Measurements from ENCODE around the gene AGAP5. TPM values are rescaled to one million over a fixed set of nuclear protein-coding genes. Genes with fewer than 3 reads are reported as not detected.
A peak's percentile ranks its signal among the peaks of the same experiment; 100 is the strongest.
"Not testable (repeated sequence)": the region's sequence is repeated elsewhere in the genome, so short reads cannot be mapped to it uniquely, and the experiment has no call there.

Gene AGAP5
- total and polyA plus RNA-seq, 2 of the 4 experiments (the other 2 are of a cell fraction): 1.8 to 4.1 TPM

- H3K9ac ChIP-seq (ENCODE audit: low read depth, low read length); H3K14ac ChIP-seq (replicated peaks; ENCODE audit: low read depth, low read length); H3K9me3 ChIP-seq (ENCODE audit: control insufficient read depth, insufficient read depth, low read length); H3K27me3 ChIP-seq (ENCODE audit: control insufficient read depth, insufficient read depth, low read length); H3K9me1 ChIP-seq (ENCODE audit: insufficient read depth, low read length); dilution Hi-C loops (cut with HindIII; ENCODE audit: low sequenced_read_pairs, unreplicated experiment); H3K4me1 ChIP-seq (ENCODE audit: control insufficient read depth, insufficient read depth, low read length); H2BK20ac ChIP-seq (ENCODE audit: low read depth, low read length); H4K91ac ChIP-seq (ENCODE audit: insufficient read depth, low read depth, low read length); H2BK120ac ChIP-seq (ENCODE audit: low read depth, low read length); ATAC-seq (ENCODE audit: low read depth); H3K4me2 ChIP-seq (ENCODE audit: low read depth, low read length); in situ Hi-C loops (cut with MboI; ENCODE audit: low sequenced_read_pairs); H4K20me1 ChIP-seq (ENCODE audit: insufficient read depth, low read length); H2BK15ac ChIP-seq (ENCODE audit: low read depth, low read length); H2AFZ ChIP-seq (replicated peaks; ENCODE audit: low read length, poor library complexity); BruUV-seq (replicated peaks); H3K79me1 ChIP-seq (ENCODE audit: low read depth in 1 of 2, low read length in 2 of 2); intact Hi-C loops (cut with micrococcal nuclease); H3K23ac ChIP-seq (ENCODE audit: low read depth, low read length); POLR2A ChIA-PET (ENCODE audit: unreplicated experiment); H2AK9ac ChIP-seq (replicated peaks; ENCODE audit: low read depth, low read length, poor library complexity); H3K18ac ChIP-seq (ENCODE audit: low read depth, low read length); H4K8ac ChIP-seq (ENCODE audit: low read depth in 2 of 2, low read length in 2 of 2); CTCF ChIA-PET; H3K4me3 ChIP-seq (ENCODE audit: insufficient read depth, low read depth, low read length); H4K5ac ChIP-seq (ENCODE audit: low read depth, low read length); H3K36me3 ChIP-seq (ENCODE audit: control insufficient read depth, insufficient read depth, low read length); H3K56ac ChIP-seq (ENCODE audit: extremely low read depth, insufficient read depth, low read length): not testable (repeated sequence)
- no CpG with 5 or more reads among the region's 5 CpGs for WGBS, 2 experiments (ENCODE audit: extremely low coverage in 2 of 2, insufficient read length in 1 of 2)
- 0 out of 2 replicates have a peak overlapping the region, but pooled peaks have one; percentile 43 for H3K4ac ChIP-seq (ENCODE audit: low read depth, low read length)
- H3K27ac ChIP-seq (ENCODE audit: insufficient read depth, low read length): peak overlapping the region; percentile 49; the same call in 1 of the 2 replicates
- H2BK5ac ChIP-seq (ENCODE audit: low read depth, low read length, poor library complexity, severe bottlenecking): peak overlapping the region; percentile 54
- peak overlapping the region; percentile 67; the same call in 1 of the 2 replicates for H2AK5ac ChIP-seq (ENCODE audit: low read depth, low read length)
- DNase-seq: peak; percentile 75
Measured at GRCh38 chr10:73666153-73666809, 31.6 kb downstream of the AGAP5 start.

GRCh38 chr10:73665581-73665980 lies 32.3 kb downstream of the AGAP5 start:
- H3K79me1 ChIP-seq (ENCODE audit: low read depth in 1 of 2, low read length in 2 of 2); H2AFZ ChIP-seq (replicated peaks; ENCODE audit: low read length, poor library complexity); H3K9me1 ChIP-seq (ENCODE audit: insufficient read depth, low read length); BruUV-seq (replicated peaks); POLR2A ChIA-PET (ENCODE audit: unreplicated experiment); H3K4me1 ChIP-seq (ENCODE audit: control insufficient read depth, insufficient read depth, low read length); H3K36me3 ChIP-seq (ENCODE audit: control insufficient read depth, insufficient read depth, low read length); H3K23ac ChIP-seq (ENCODE audit: low read depth, low read length); H3K18ac ChIP-seq (ENCODE audit: low read depth, low read length); H3K9me3 ChIP-seq (ENCODE audit: control insufficient read depth, insufficient read depth, low read length); intact Hi-C loops (cut with micrococcal nuclease); H3K56ac ChIP-seq (ENCODE audit: extremely low read depth, insufficient read depth, low read length); DNase-seq; H2BK15ac ChIP-seq (ENCODE audit: low read depth, low read length); H4K5ac ChIP-seq (ENCODE audit: low read depth, low read length); H3K14ac ChIP-seq (replicated peaks; ENCODE audit: low read depth, low read length); H3K4me2 ChIP-seq (ENCODE audit: low read depth, low read length); ATAC-seq (ENCODE audit: low read depth); H2AK9ac ChIP-seq (replicated peaks; ENCODE audit: low read depth, low read length, poor library complexity); H3K4me3 ChIP-seq (ENCODE audit: insufficient read depth, low read depth, low read length); H4K20me1 ChIP-seq (ENCODE audit: insufficient read depth, low read length); H3K9ac ChIP-seq (ENCODE audit: low read depth, low read length); in situ Hi-C loops (cut with MboI; ENCODE audit: low sequenced_read_pairs); CTCF ChIA-PET; H3K27me3 ChIP-seq (ENCODE audit: control insufficient read depth, insufficient read depth, low read length); dilution Hi-C loops (cut with HindIII; ENCODE audit: low sequenced_read_pairs, unreplicated experiment): not testable (repeated sequence)
- H4K8ac ChIP-seq (ENCODE audit: low read depth in 2 of 2, low read length in 2 of 2): 0 out of 4 replicates have a peak overlapping the region, but pooled peaks of 1 of the 2 experiments have one; percentile 42
- H2BK20ac ChIP-seq (ENCODE audit: low read depth, low read length): 0 out of 2 replicates have a peak overlapping the region, but pooled peaks have one; percentile 24
- peak overlapping the region; percentile 62 for H2BK5ac ChIP-seq (ENCODE audit: low read depth, low read length, poor library complexity, severe bottlenecking)
- peak overlapping the region; percentile 65 for H3K4ac ChIP-seq (ENCODE audit: low read depth, low read length)
- H3K27ac ChIP-seq (ENCODE audit: insufficient read depth, low read length): peak overlapping the region; percentile 16; the same call in 1 of the 2 replicates
- peak overlapping the region; percentile 64; the same call in 1 of the 2 replicates for H2BK120ac ChIP-seq (ENCODE audit: low read depth, low read length)
- H4K91ac ChIP-seq (ENCODE audit: insufficient read depth, low read depth, low read length): peak overlapping the region; percentile 72; the same call in 1 of the 2 replicates
- H2AK5ac ChIP-seq (ENCODE audit: low read depth, low read length): peak overlapping the region; percentile 67
- 100% methylated on average over 1 of the region's 3 CpGs; no CpG with 5 or more reads in 1 of the 2 experiments for WGBS, 2 experiments (ENCODE audit: extremely low coverage in 2 of 2, insufficient read length in 1 of 2)
